GM18858 (cell line): ENCODE data around the gene ENDOV.

Experiments
- ATAC-seq: cut with Tn5 transposase; IDR thresholded peaks from one replicate; pipeline ENCODE4 v1.9.1; 2021; ENCODE audit not compliant: unreplicated experiment

Gene ENDOV

DNA sequence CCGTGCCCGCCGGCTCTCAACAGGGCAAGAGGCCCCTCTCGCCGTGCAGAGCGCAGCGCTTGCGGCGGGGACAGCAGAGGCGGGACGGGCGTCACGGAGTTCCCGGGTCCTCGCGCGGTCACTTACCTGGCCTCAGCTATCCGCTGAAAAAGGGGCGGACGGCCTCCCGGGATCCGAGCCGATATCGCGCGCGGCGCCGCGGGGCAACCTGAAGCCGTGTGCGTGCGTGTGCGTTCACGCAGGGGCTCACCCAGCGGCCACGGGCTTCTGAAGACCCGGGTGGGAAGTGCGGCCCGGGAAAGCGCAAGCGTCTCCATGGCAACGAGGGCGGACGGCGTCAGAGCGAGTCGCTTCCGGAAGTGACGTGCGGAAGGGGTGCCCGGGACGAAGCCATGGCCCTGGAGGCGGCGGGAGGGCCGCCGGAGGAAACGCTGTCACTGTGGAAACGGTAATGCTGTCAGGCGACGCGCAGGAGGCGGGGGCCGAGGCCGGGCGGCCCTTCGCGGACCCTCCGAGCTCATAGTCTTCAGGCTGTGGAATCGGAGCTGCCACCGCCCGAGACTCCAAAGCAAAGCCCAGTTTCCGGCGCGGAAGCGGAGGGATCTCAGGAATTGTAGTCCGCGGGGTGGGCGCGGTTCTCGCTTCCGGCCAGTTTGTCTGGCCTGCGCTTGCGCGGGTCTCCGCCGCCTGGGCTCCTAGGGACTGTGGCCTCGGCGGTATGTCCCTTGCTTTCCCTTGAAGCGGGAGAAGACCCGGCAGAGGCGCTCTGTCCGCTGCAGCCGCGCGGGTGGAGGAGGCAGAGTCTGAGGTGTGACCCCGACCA is at the start of gene ENDOV:
ENDOV (plus strand) TSS at position 365 of the 823 bp plus-strand sequence; CDS start at position 393, 28 bp downstream.
- peak; percentile 80 for ATAC-seq

DNA sequence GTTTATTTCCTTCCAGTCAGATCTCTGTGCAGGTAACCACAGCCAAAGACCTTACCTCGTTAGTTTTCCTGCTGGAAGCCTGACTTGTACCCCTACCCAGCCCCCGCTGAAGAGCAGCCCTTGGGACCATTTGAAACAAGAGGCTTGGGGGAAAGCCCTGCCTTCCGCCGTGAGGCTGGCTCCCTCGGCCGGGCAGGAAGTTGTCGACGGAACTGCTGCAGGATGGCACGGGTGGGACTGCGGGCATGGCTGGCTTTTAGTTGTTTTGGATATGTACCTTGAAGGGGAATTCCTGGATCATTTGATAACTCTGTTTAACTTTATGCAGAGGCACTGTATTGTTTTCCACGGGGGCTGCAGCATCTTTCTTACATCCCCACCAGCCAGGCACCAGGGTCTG is 49.0 kb upstream of the ENDOV start:
- ATAC-seq: no peak

DNA sequence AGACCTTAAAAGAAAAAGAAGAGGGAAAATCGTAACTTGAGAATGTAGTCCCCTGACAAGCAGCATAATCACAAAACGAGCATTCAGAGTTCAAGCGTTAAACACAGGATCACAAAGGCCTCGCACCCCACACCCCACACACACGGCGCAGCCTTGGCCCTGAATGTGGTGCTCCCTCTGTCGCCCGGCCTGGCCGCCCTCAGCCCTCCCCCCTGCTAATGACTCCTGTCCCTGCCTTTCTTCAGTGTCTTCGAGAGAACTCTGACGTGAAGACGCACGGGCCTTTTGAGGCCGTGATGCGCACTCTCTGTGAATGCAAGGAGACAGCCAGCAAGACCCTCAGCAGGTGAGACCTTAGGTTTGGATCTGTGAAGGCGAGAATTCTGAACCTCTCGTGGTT is 47.5 kb upstream of the ENDOV start:
- ATAC-seq: no peak

DNA sequence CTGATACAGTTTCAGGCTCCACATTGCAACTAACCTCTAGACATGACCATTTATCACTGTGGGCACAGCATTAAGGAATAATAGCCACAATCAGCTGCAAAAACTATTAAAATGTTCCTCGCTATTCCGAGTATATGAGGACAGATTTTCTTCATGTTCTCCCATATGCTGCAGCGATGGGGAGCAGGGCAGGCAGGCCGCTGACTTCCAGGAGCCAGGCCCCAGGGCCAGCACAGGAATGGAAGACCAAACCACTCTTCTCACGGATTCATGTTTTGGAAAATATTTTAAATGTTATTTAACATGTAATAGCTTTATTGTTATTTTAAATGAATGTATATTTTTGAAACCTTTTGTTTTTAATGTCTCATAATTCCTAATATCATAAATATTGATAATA is 43.8 kb upstream of the ENDOV start:
- no peak for ATAC-seq

DNA sequence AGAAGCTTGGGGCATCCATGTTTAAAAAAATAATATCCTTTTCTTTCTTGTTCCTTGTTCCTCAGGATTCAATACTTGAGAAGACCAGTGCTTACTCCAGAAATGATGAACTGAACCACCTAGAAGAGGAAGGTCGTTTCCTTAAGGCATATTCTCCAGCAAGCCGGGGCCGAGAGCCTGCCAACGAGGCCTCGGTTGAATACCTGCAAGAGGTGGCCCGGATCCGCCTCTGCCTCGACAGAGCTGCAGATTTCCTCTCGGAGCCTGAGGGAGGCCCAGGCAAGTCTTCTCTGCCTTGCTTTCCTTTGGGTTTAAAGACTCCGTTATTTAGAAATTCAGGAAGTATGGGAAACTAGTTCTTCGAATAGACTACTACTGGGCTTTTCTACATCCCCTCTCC is 42.5 kb upstream of the ENDOV start:
- no peak for ATAC-seq

DNA sequence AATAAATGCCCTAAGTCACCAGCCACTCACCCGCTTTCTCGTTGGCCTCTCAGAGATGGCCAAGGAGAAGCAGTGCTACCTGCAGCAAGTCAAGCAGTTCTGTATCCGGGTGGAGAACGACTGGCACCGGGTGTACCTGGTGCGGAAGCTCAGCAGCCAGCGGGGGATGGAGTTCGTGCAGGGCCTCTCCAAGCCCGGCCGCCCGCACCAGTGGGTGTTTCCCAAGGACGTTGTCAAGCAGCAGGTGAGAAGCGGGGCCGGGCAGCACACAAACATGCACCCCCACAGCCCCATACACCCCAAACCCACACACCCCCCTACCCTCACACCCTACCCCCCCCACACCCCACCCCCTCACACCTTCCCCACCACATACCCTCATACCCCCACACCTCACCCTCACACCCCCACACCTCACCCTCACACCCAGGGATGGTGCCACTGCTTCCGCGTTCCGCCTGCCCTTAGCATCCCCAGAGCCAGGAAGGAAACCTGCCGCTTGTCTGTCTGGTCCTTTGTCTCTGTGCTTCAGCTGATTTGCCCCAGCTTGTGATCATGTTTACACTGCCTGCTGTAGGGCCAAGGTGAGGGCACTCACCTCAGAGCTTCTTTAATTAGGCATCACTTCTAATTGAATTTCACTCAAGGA is 41.9 kb upstream of the ENDOV start:
- no peak for ATAC-seq

DNA sequence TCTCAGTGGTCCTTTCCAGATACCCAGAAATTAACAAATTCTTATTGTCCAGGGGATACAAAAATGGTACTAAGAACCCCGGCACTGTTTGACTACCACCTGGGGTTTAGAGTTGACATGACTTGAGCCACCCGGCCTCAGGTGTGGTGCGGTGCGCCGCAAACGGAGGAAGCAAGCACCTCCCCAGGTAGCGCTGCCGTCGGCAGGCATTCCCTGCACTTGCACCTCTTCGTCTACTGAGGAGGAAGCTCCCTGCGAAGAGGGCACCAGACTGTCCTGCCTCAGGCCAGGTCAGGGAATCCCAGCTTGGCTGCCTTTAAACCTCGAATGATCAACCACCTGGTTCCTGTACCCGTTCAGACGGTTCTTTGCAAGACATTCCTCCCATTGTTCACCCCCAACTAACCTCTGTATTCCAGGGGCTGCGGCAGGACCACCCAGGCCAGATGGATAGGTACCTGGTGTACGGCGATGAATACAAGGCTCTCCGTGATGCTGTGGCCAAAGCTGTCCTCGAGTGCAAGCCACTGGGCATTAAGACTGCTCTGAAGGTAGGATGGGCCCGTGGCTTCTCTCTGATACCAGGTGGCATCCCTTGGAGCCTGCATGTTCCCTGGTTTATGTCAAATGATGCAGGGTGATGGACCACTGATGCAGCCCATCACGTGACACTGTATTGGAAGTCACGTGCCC is 40.8 kb upstream of the ENDOV start:
- ATAC-seq: no peak

DNA sequence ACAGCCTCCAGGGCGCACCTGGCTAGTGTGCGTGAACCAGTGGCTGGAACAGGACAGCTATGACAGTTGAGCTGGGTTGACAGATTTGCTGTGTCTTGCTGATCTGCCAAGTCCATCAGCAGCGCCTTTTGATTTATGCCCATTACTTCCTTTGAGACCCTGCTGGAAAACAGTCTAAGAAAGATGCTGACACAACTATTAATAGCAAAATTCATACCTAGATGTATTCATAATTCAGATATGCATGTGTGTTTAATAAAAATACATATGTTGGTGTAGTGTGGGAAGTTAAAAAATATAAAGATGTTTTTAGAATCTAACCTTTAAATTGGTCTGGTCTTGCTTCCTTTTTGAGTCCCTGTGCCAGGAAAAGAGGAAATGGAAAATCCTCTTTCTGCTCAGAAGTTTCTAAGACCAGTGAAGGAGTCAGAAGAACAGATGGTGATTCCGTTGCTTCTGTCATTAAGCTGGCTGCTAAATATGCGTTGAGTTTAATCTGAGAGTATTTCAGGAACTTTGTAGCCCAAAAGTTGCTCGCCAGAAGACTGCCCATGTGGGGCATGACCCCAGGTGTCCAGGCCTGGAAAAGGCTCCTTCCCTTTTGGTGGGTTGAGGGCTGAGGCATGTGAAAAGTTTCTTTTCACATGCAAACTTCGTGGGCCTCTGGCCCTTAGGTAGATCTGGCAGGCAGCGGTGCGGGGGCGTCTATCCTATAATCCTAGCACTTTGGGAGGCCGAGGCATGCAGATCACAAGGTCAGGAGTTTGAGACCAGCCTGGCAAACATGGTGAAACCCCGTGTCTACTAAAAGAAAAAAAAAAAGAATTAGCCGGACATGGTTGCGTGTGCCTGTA is 40.0 kb upstream of the ENDOV start:
- ATAC-seq: no peak

DNA sequence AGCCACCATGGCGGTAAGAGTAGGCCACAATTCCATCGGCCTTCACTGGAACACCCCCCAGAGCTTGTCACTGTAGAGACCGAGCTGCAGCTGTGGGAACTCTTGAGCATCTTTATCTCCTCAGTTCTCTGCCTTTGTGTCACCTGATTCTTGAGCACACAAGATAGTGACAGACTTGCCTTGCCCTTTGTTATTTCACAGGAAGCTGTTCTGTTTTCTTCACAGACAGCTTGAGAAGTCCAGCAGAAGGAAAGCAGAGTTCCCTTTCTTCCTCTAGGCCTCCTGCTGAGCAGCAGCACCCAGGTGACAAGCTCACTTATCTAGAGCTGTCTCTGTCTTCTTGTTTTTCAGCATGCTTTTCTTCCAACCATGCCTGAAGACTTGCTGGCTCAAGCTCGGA is 38.4 kb upstream of the ENDOV start:
- no peak for ATAC-seq

DNA sequence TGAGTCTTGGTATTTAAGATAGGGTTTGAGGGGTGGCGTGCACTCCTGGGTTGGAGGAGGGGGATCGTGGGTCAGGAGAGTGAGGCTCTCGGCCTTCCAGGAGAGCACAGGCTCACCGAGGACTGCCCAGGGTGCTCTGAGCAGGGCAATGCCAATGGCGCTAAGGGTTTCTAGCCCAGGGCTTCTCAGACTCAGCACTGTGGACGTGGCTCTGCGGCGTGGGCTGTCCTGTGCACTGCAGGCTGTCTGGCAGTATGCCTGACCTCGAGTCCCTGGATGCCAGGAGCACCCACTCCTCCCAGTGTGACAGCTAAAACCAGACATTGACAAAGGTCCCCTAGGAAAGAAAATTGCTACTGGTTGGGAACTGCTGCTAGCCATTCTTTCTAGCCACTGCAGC is 37.2 kb upstream of the ENDOV start:
- no peak for ATAC-seq

DNA sequence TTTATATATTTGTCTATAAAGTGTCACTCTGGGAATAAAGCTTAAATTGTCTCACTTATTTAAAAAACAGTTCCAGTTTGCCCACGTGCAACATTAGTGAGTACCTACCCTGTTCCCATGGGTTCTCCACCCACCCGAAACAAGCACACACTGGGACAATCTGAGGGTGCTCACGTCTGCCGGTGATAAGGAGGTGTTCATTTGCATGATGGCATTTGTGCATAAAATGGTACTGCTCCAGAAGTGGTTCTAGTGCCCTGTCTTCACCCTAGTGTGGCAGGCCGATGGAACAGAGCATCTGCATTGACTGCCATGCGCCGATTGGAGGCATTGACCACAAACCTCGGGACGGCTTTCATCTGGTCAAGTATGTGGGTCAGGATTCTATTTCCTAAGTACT is 35.6 kb upstream of the ENDOV start:
- no peak for ATAC-seq

DNA sequence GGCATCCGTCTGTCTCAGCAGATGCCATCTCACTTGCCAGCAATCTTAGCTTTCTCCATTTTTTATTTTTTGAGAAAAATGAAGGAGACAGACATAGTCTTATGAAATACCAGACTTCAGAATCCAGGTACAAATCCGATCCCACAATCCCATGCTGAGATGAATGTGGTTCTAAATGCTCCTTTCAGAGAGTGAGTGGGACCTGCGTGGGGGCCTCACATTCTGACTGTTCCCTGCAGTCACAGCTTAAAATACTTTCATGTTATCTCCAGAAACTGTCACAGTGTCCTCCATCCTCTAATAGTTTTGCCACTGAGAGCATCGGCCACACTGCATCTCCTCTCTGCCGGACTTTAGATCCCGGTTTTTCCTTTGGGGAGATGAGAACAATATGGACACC is 34.9 kb upstream of the ENDOV start:
- no peak for ATAC-seq

DNA sequence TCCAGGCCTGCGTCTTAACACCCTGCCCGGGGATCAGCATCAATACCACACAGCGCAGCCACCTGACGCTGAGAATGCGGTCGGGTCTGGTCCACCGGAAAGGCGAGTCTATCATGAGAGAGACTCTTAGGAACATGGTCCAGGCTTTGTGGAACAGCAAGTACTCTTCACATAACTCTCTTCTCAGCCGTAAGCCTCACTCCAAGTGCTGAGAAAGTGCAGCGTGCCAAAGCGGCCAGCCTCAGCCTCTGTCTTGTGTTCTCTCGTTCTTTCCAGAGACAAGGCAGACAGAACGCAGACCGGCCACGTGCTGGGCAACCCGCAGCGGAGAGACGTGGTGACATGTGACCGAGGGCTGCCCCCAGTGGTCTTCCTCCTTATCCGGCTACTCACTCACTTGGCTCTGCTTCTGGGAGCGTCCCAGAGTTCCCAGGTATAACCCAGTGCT is 34.4 kb upstream of the ENDOV start:
- ATAC-seq: no peak

DNA sequence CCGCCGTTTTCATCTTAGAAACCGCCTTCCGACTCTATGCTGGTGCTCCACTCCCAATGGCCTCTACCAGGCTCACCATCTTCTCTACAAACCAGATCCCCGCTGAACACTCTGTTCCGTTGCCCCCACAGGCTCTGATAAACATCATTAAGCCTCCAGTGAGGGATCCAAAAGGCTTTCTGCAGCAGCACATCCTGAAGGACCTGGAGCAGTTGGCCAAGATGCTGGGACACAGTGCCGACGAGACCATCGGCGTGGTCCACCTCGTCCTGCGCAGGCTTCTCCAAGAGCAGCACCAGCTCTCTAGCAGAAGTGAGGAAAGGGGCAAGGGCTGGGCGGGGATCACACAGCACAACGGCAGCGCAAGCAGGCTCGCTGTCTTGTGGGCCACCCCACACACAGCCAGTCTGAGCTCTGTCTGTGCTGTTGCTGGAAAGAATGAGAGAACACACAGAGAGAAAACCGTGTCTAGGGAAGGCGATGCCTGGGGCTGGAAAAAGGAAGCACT is 33.5 kb upstream of the ENDOV start:
- no peak for ATAC-seq

DNA sequence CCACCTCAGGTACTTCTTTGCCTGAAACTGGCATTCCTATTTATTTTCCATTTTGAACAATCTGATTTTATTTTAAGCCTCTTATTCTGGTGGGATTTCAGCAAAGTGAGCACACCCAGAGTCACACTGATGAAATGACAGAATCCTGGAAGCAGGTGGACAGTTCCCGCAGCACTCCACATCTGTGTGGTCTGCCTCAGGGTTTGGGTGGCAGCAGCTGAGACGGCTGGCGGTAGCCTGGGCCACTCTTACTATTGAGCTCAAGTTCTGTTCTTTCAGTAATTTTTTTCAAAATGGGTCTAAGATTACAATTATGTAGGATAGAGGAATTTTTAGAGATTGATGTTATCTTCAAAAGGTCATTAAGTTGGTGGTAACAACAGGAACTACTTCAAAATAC is 32.5 kb upstream of the ENDOV start:
- ATAC-seq: no peak

DNA sequence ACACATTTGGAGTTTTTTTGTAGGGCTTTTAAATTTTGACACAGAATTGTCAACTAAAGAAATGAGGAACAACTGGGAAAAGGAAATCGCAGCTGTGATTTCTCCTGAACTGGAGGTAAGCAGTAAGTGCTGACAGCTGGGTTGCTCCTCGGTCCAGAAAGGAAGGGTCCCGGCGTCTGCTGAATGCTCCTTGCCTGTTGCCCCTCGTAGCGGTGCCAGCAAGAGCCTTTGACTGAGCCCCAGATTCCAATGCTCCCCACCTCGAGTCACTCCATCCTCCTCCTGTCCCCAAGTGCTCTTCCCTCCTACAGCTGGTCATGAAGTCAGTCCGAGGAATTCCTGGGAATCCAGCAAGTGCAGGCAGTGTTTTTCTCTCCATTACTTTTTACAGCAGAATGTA is 32.0 kb upstream of the ENDOV start:
- ATAC-seq: no peak

DNA sequence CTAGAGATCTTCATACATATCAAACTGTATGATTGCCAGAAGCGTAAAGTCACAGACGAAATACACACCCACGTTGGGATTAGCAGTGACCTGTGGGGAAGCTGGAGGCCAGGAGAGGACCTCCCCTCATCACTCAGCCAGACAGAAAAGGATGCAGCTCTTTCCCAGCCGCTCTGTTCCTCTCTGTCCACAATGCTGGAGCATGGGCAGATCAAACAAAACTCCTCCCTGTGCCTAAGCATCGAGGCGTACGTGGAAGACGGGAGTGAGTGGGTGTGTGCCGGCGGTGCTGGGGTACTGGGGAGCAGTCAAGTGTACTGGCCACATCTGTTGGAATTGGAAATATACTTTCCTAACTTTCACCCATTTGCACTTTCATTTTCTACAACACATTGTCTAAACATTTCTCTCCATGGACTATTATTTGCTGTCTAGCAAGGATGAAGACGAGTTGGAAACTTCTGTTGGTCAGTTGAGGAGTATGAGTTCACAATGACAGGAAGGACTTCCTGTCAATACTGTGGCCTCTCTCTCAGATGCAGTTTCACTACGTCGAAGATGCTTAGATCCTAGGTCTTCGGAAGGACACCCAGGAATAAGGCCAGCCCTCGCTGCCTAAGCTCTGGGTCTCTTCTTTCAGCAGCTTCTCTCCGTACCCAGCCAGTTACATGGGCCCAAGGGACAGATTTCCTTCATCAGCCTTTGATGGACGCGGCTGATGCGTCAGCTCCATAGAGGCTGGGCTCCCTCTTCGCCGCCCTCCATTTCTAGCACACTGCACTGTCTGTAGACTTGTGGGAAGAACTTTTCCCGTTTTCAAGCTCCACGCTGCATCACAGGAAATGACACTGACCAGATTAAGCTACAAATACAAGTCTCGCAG is 30.6 kb upstream of the ENDOV start:
- ATAC-seq: no peak

DNA sequence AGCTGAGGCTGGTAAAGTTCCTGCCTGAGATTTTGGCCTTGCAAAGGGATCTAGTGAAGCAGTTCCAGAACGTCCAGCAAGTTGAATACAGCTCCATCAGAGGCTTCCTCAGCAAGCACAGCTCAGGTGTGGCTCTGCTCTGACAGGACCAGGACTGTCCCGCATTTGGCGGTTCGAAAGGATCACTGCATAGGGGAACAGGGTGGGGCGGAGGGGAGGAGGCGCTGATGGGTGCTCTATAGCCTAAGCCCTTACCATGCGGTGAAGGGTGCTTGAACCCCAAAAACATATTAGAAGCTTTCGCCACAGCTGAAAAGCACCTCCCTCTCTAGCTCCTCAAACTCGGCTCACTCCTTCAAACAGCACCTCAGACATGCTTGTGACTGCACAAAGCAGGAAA is 29.9 kb upstream of the ENDOV start:
- ATAC-seq: no peak

DNA sequence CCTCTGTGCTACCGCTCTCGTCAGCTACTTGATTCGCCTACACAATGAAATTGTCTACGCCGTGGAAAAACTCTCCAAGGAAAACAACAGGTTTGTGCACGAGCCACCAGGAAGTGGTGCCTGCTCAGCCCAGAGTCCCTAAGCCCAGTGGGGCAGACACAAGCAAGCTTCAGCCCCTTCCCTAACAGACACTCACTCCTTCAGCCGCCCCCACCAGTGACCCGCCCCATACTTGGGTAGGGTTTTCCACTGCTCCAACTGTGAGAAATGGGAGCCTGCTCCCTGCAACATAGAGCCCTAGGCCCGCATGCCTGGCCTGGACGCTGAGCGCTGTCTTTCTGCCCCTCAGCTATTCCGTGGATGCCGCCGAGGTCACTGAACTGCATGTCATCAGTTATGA is 28.6 kb upstream of the ENDOV start:
- no peak for ATAC-seq

DNA sequence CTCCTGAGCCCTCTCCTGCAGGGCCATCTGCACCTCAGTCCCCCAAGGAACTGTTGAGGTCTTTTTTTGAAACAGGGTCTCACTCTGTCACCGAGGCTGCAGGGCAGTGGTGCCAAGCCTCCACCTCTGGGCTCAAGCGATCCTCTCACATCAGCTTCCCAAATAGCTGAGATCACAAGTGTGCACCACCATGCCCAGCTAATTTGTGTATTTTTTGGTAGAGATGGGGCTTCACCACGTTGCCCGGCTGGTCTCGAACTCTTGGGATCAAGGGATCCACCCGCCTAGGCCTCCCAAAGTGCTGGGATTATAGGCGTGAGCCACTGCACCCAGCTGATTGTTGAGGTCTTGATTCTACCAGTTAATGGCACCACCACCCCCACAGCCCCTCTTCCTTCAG is 27.9 kb upstream of the ENDOV start:
- ATAC-seq: no peak
